Activated T-helper 17 cell treated with anti-CD3 and anti-CD28 coated beads, Interleukin-2, amount 50 U/mL, for 72 hours (primary cell): ENCODE measurements around the gene PAK1. TPM values are rescaled to one million over a fixed set of nuclear protein-coding genes. Genes with fewer than 3 reads are reported as not detected.
"Not testable (repeated sequence)": the region's sequence is repeated elsewhere in the genome, so short reads cannot be mapped to it uniquely, and the experiment has no call there.

ENCODE experiments used
- ATAC-seq: fragments of 150-1000 bp; cut with Tn5 transposase; replicated peaks from 2 replicates; pipeline ENCODE4 v1.10.0; 2021; ENCODE audit warnings: mild to moderate bottlenecking, moderate library complexity
- H3K27ac Mint-ChIP-seq: one replicate; pipeline ENCODE4 v1.8.0; 2022; ENCODE audit warnings: mixed read lengths
- H3K27me3 Mint-ChIP-seq: one replicate; pipeline ENCODE4 v1.8.0; 2022; ENCODE audit warnings: mixed read lengths
- H3K36me3 Mint-ChIP-seq: one replicate; pipeline ENCODE4 v1.8.0; 2022; ENCODE audit warnings: low read depth, mild to moderate bottlenecking, mixed read lengths
- H3K4me1 Mint-ChIP-seq: one replicate; pipeline ENCODE4 v1.8.0; 2022; ENCODE audit warnings: mixed read lengths
- H3K4me3 Mint-ChIP-seq: one replicate; pipeline ENCODE4 v1.8.0; 2022; ENCODE audit warnings: mild to moderate bottlenecking, mixed read lengths
- H3K9me3 Mint-ChIP-seq: one replicate; pipeline ENCODE4 v1.8.0; 2022; ENCODE audit warnings: mixed read lengths
- total RNA-seq, 2 donors: library from RNA; stranded (reverse); gene quantifications; one replicate each; pipeline ENCODE4 v1.2.3, GENCODE V29; 2022

PAK1 gene
- total RNA-seq, 2 donors from 2014 or later = 26.2 to 42.0 TPM

- no peak for ATAC-seq
- no peaks in the 10 kb centered on the region for H3K36me3 Mint-ChIP-seq
- H3K4me1 Mint-ChIP-seq = no peaks in the 10 kb centered on the region
- no peaks in the 10 kb centered on the region for H3K9me3 Mint-ChIP-seq
- no peak overlapping the region for H3K4me3 Mint-ChIP-seq
- peaks cover 25% of the 10 kb centered on the region for H3K27me3 Mint-ChIP-seq
- H3K27ac Mint-ChIP-seq = no peak overlapping the region
Observed at GRCh38 chr11:77502346-77502905, 28.5 kb upstream of the PAK1 start.

- no peak for ATAC-seq
- H3K27me3 Mint-ChIP-seq = peaks cover 25% of the 10 kb centered on the region
- no peak overlapping the region for H3K4me3 Mint-ChIP-seq
- H3K9me3 Mint-ChIP-seq = no peaks in the 10 kb centered on the region
- H3K27ac Mint-ChIP-seq = no peak overlapping the region
- no peaks in the 10 kb centered on the region for H3K4me1 Mint-ChIP-seq
- no peaks in the 10 kb centered on the region for H3K36me3 Mint-ChIP-seq
Observed at GRCh38 chr11:77501758-77502157, 27.9 kb upstream of the PAK1 start.

GRCh38 chr11:77497368-77497767, 23.5 kb upstream of the PAK1 start:
- peaks cover 4% of the 10 kb centered on the region for H3K9me3 Mint-ChIP-seq
- ATAC-seq = peak; percentile 53
- H3K4me3 Mint-ChIP-seq = no peak overlapping the region
- H3K36me3 Mint-ChIP-seq = no peaks in the 10 kb centered on the region
- no peak overlapping the region for H3K27ac Mint-ChIP-seq
- peaks cover 16% of the 10 kb centered on the region for H3K27me3 Mint-ChIP-seq
- no peaks in the 10 kb centered on the region for H3K4me1 Mint-ChIP-seq

- Mint-ChIP-seq H3K27me3 (peaks cover 14% of the 10 kb centered on the region), H3K27ac (no peak overlapping the region), H3K36me3 (no peaks in the 10 kb centered on the region), H3K4me1 (no peaks in the 10 kb centered on the region), H3K4me3 (no peak overlapping the region), H3K9me3 (peaks cover 4% of the 10 kb centered on the region)
- no peak for ATAC-seq
Observed at GRCh38 chr11:77495526-77495925, 21.6 kb upstream of the PAK1 start.

- ATAC-seq, H3K36me3 Mint-ChIP-seq, H3K9me3 Mint-ChIP-seq, H3K27ac Mint-ChIP-seq, H3K4me3 Mint-ChIP-seq, H3K4me1 Mint-ChIP-seq, H3K27me3 Mint-ChIP-seq: not testable (repeated sequence)
Observed at GRCh38 chr11:77490035-77490434, 16.1 kb upstream of the PAK1 start.

- ATAC-seq = no peak
- no peaks in the 10 kb centered on the region for H3K4me1 Mint-ChIP-seq
- H3K36me3 Mint-ChIP-seq = no peaks in the 10 kb centered on the region
- H3K27ac Mint-ChIP-seq = no peak overlapping the region
- H3K9me3 Mint-ChIP-seq = no peaks in the 10 kb centered on the region
- peaks cover 4% of the 10 kb centered on the region for H3K27me3 Mint-ChIP-seq
- no peak overlapping the region for H3K4me3 Mint-ChIP-seq
Observed at GRCh38 chr11:77487790-77488189, 13.9 kb upstream of the PAK1 start.

- Mint-ChIP-seq H3K36me3 (no peaks in the 10 kb centered on the region), H3K4me1 (no peaks in the 10 kb centered on the region), H3K4me3 (no peak overlapping the region), H3K27ac (no peak overlapping the region), H3K9me3 (no peaks in the 10 kb centered on the region), H3K27me3 (peaks cover 4% of the 10 kb centered on the region)
- no peak for ATAC-seq
Observed at GRCh38 chr11:77479746-77480352, 6.0 kb upstream of the PAK1 start.

- no peak overlapping the region for H3K27ac Mint-ChIP-seq
- H3K9me3 Mint-ChIP-seq = no peaks in the 10 kb centered on the region
- no peak for ATAC-seq
- peaks cover 2% of the 10 kb centered on the region for H3K27me3 Mint-ChIP-seq
- H3K36me3 Mint-ChIP-seq = no peaks in the 10 kb centered on the region
- peak overlapping the region; percentile 76 for H3K4me3 Mint-ChIP-seq
- peaks cover 3% of the 10 kb centered on the region for H3K4me1 Mint-ChIP-seq
Observed at GRCh38 chr11:77475206-77475605, 1.3 kb upstream of the PAK1 start.

- H3K4me3 Mint-ChIP-seq = peak overlapping the region; percentile 76
- no peaks in the 10 kb centered on the region for H3K9me3 Mint-ChIP-seq
- peaks cover 2% of the 10 kb centered on the region for H3K27me3 Mint-ChIP-seq
- H3K36me3 Mint-ChIP-seq = no peaks in the 10 kb centered on the region
- H3K27ac Mint-ChIP-seq = peak overlapping the region; percentile 79
- no peak for ATAC-seq
- peaks cover 3% of the 10 kb centered on the region for H3K4me1 Mint-ChIP-seq
Observed at GRCh38 chr11:77474684-77475060, 778 bp upstream of the PAK1 start.

- ATAC-seq = peak; percentile 79
- Mint-ChIP-seq H3K9me3 (no peaks in the 10 kb centered on the region), H3K36me3 (no peaks in the 10 kb centered on the region), H3K27me3 (peaks cover 5% of the 10 kb centered on the region), H3K27ac (no peak overlapping the region), H3K4me3 (peak overlapping the region; percentile 76), H3K4me1 (peaks cover 3% of the 10 kb centered on the region)
Observed at GRCh38 chr11:77472991-77473800, 698 bp downstream of the PAK1 start.

- ATAC-seq = no peak
- Mint-ChIP-seq H3K4me1 (peaks cover 3% of the 10 kb centered on the region), H3K4me3 (peak overlapping the region; percentile 76), H3K27me3 (peaks cover 13% of the 10 kb centered on the region), H3K36me3 (no peaks in the 10 kb centered on the region), H3K27ac (no peak overlapping the region), H3K9me3 (no peaks in the 10 kb centered on the region)
Observed at GRCh38 chr11:77471558-77472193, 2.2 kb downstream of the PAK1 start.

GRCh38 chr11:77470971-77471370, 2.9 kb downstream of the PAK1 start:
- no peak for ATAC-seq
- Mint-ChIP-seq H3K27me3 (peaks cover 13% of the 10 kb centered on the region), H3K4me1 (peaks cover 3% of the 10 kb centered on the region), H3K4me3 (no peak overlapping the region), H3K9me3 (no peaks in the 10 kb centered on the region), H3K36me3 (no peaks in the 10 kb centered on the region), H3K27ac (no peak overlapping the region)

GRCh38 chr11:77470504-77470903, 3.4 kb downstream of the PAK1 start:
- Mint-ChIP-seq H3K27ac (no peak overlapping the region), H3K4me1 (peaks cover 3% of the 10 kb centered on the region), H3K27me3 (peaks cover 13% of the 10 kb centered on the region), H3K4me3 (no peak overlapping the region), H3K9me3 (no peaks in the 10 kb centered on the region), H3K36me3 (no peaks in the 10 kb centered on the region)
- no peak for ATAC-seq

- no peaks in the 10 kb centered on the region for H3K4me1 Mint-ChIP-seq
- ATAC-seq = no peak
- peaks cover 18% of the 10 kb centered on the region for H3K27me3 Mint-ChIP-seq
Observed at GRCh38 chr11:77468527-77468926, 5.4 kb downstream of the PAK1 start.

GRCh38 chr11:77467993-77468392, 5.9 kb downstream of the PAK1 start:
- Mint-ChIP-seq H3K4me3 (no peak overlapping the region), H3K36me3 (no peaks in the 10 kb centered on the region), H3K27ac (no peak overlapping the region), H3K9me3 (no peaks in the 10 kb centered on the region), H3K4me1 (no peaks in the 10 kb centered on the region), H3K27me3 (peaks cover 18% of the 10 kb centered on the region)
- no peak for ATAC-seq

More at GRCh38 chr11:77468527-77468926, 5.4 kb downstream of the PAK1 start:
- Mint-ChIP-seq H3K9me3 (no peaks in the 10 kb centered on the region), H3K27ac (no peak overlapping the region), H3K36me3 (no peaks in the 10 kb centered on the region), H3K4me3 (no peak overlapping the region)
